ENCODE results near the gene PHAX.
"Not testable (repeated sequence)": the region's sequence is repeated elsewhere in the genome, so short reads cannot be mapped to it uniquely, and the experiment has no call there.

Gene PHAX

DNA sequence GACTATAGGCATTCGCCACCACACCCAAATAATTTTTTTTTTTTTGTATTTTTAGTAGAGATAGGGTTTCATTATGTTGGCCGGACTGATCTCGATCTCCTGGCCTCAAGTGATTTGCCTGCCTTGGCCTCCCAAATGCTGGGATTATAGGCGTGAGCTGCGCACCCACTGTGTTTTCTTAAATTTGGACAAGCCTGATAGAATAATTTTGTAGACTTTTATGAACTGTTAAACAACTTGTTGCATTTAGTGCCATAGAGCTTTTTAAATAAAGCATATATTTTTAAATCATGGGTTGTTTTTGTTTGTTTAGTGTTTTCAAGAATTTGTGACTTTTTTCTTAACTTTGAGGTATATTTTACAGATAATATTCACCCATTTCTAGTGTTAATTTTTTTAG is 4.8 kb downstream of the PHAX start:
- DNase-seq: no peak

DNA sequence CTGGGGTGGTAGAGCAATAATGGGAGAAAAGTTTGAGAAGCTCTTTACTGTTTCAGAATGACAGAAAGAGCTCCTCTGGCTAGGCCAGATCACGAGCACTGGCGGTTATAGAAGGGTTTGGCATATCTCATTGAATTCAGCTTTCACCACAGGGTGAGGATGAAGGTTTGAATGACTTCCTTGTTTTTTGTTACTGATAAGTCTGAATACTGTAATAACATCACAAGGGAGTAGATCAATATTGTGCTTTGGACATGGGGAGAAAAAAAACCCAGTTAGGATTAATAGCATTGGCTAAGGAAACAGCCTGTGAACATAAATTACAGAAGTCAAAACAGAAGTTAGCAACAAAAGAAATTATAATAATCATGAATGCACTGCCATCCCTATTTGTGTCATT is 9.4 kb downstream of the PHAX start:
- DNase-seq: no peak

DNA sequence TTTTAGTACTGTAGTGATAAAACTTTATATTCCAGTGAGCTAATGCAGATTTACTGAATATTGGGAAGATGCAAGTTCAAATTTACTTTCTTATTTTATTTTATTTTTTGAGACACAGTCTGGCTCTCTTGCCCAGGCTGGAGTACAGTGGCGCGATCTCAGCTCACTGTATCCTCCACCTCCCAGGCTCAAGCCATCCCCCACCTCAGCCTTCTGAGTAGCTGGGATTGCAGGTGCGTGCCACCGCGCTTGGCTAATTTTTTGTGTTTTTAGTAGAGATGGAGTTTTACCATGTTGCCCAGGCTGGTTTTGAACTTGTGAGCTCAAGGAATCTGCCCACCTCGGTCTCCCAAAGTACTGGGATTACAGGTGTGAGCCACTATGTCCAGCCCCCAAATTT is 9.9 kb downstream of the PHAX start:
- DNase-seq: no peak

DNA sequence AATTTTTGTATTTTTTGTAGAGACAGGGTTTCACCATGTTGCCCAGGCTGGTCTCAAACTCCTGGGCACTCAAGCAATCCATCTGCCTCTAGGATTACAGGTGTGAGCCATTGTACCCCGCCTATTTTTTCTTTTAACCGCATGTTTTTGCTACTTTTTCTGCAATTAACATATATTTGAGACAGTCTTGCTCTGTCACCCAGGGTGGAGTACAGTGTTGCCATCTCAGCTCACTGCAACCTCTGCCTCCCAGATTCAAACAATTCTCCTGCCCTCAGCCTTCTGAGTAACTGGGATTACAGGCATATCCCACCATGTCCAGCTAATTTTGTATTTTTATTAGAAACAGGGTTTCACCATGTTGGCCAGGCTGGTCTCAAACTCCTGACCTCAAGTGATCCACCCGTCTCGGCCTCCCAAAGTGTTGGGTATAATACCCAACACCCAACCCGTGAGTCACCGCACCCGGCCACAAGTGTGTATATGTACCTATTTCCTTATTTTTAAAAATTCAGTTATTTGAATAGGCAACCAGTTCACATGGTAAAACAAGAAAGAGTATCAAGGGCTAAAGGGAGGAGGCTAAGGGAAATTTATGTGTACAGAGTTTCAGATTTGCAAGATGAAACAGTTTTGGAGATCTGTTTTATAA is 13.3 kb downstream of the PHAX start:
- no peak for DNase-seq

DNA sequence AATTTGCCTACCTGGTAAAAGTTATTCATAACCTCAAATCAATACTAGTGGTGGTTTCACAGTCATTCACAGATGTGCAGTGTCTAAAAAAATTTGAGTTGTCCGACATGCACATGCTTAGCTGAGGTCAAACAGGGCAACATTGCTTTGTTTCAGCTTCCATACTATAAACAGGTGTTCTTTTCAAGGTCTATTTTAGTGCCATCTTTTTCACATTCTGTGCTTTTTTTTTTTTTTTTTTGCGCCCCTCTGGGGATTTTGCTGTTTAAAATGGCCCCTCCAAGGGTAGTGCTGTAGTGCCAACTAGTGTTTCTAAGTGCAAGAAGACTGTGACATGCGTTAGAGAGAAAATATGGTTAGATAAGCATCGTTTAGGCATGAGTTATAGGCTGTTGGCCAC is 14.5 kb downstream of the PHAX start:
- no peak for DNase-seq

DNA sequence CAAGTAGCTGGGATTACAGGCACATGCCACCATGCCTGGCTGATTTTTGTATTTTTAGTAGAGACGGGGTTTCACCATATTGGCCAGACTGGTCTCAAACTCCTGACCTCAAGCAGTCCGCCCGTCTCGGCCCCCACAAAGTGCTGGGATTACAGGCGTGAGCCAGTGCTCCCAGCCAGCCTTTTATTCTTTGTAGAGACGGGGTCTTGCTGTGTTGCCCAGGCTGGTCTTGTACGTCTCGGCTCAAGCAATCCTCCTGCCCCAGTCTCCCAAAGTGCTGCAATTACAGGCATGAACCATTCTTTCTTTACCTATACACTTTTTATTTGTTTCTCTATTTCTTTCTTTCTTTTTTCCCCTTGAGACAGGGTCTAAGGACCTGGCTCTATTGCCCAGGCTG is 16.9 kb downstream of the PHAX start:
- not testable (repeated sequence) for DNase-seq

DNA sequence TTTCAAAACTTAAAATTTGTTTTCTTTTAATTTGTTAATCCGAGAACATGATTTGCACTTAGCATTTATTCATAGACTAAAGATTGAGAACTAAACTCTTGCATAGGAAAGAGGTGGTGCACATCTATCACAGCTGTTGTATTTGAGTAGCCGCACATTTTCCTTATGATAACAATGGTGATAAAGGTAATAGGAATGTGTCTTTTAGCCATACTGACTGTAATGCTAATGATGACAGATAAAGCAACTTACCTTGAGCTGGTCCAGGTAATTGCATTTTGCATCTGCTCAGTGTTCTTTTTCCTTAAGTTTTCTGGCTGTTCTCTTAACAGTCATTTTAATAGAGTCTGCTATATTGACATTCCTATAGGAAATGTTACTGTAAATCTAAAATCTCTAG is 19.0 kb downstream of the PHAX start:
- no peak for DNase-seq

DNA sequence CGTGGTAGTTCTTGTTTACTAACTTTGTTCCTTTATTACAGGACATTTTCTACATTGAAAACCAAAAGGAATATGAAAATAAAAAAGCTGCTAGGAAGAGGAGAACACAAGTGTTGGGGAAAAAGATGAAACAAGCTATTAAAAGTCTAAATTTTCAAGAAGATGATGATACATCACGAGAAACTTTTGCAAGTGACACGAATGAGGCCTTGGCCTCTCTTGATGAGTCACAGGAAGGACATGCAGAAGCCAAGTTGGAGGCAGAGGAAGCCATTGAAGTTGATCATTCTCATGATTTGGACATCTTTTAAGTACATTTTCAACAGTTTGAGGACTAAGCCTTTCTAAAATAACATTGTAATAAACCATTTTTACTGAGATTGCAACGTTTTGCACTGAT is 23.8 kb downstream of the PHAX start:
- no peak for DNase-seq

DNA sequence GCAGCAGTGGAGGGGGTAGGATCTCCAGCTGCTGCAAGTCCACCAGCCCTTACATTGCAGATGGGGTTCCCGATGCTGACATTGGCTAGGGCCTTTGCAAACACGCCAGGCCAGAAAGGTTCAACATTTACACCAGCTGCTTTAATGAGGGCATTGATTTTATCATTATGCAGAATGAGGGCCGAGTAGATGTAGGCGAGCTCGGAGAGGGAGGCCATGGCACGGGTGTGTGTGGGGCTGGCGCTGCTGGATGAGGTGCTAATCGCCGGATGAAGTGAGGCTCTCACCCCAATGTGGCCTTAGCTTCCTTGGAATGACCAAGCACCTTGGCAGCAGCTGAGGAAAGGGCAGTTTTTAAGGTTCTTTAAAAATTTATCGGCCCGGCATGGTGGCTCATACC is 27.4 kb downstream of the PHAX start:
- no peak for DNase-seq

DNA sequence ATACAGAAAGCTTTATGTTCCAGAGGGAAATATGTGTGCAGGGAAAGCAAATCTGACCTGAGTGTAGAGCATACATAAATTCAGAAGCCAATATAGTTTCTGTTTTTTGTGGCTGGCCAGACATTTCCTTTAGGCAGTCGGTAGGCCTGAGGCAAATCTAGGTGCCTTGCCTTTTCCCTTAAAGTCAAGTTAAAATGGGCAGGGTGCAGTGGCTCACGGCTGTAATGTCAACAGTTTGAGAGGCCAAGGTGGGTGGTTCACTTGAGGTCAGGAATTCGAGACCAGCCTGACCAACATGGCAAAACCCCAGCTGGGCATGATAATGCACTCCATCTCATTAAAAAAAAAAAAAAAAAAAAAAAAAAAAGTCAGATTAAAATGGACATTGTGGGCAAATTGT is 31.2 kb downstream of the PHAX start:
- DNase-seq: no peak

DNA sequence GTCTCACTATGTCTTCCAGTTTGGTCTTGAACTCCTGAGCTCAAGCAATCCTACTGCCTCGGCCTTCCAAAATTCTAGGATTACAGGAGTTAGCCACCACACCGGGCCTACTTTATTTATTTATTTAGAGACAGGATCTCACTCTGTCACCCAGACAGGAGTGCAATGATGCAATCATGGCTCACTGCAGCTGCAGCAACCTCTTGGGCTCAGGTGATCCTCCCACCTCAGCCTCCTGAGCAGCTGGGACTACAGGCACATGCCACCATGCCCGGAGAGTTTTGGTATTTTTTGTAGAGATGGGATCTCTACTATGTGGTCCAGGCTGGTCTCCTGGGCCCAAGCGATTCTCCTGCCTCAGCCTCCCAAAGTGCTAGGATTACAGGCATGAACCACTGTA is 32.8 kb downstream of the PHAX start:
- no peak for DNase-seq

DNA sequence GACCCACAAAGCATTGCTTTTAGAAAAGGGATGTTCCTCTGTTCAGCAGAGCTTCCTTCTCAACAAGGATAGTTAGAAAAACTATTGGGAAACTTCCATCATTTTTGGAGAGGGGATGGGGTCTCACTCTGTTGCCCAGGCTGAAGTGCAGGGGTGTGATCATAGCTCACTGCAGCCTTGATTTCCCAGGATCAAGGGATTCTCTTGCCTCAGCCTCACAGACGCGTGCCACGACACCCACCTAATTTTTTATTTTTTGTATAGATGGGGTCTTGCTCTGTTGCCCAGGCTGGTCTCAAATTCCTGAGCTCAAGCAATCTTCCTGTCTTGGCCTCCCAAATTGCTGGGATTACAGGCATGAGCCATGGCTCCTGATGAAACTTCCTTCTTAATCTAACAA is 34.8 kb downstream of the PHAX start:
- DNase-seq: no peak

DNA sequence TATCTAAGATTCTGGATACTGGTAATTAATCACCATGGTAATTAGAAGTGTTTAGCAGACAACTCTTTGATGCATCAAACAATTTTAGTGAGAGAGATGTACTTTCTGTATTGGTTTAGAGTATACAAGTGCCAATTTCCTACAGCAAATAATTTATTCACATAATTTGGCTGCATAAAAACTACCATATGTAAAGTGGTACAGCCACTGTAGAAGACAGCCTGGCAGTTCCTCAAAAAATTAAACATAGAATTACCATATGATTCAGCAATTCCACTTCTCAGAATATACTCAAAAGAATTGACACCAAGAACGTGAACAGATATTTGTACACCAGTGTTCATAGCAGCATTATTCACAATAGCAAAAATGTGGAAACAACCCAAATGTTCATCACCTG is 36.2 kb downstream of the PHAX start:
- DNase-seq: no peak

DNA sequence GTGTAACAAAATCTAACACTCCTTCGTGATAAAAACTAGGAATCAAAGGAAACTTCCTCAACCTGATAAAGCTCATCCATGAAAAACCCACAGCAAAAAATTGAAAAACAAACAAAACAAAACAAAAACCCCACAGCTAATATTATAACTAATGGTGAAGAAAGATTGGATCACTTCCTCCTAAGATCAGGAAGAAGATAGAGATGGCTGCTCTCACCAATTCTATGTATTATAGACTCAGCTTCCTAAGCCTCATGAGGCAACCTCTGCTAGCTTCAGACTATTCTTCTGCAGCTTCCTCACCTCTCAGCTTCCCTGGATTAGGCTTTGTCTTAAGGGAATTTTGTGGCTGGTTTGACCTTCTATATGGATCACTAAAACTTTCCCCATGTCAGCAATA is 40.1 kb downstream of the PHAX start:
- no peak for DNase-seq

DNA sequence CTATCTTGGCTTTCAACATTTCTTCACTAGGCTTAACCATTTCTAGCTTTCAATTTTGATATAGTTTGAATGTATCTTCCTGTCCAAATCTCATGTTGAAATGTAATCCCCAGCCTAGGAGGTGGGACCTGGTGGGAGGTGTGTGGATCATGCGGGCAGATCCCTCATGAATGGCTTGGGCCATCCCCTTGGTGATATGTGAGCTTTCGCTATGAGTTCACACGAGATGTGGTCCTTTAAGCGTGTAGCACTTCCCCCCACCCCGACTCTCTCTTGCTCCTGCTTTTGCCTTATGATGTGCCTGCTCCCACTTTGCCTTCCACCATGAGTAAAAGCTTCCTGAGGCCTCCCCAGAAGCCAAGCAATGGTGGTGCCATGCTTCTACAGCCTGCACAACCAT is 40.6 kb downstream of the PHAX start:
- DNase-seq: no peak

DNA sequence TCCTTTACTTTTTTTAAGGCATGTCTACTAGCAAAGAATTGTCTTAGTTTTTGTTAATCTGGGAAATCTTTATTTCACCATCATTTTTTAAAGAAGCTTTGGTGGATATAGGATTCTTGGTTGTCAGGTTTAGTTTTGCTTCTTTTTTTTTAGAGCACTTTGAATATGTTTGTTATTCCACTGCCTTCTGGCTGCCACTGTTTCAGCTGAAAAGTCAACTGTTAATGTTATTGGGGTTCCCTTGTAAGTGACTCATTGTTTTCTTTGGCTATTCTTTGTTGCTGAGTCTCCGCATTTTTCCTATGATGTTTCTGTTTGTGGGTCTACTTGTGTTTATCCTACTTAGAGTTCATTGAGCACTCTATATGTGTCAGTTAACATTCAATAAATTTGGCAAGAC is 44.4 kb downstream of the PHAX start:
- no peak for DNase-seq

DNA sequence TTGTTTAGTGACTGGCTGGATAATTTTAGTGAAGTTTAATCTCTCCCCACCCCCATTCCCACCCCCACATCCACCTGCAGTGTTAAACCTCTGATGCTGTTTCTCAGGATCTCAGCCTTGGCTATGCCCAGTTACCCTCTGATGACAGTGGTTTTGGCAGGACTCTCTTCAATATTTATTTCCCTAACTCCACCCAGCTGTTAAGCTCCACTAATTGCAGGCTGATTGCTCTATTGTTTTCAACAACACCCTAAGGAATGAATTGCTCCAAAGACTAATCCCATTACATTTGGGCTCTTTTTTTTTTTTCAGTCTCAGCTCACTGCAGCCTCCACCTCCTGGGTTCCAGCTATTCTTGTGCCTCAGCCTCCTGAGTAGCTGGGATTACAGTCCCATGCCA is 46.3 kb downstream of the PHAX start:
- no peak for DNase-seq

DNA sequence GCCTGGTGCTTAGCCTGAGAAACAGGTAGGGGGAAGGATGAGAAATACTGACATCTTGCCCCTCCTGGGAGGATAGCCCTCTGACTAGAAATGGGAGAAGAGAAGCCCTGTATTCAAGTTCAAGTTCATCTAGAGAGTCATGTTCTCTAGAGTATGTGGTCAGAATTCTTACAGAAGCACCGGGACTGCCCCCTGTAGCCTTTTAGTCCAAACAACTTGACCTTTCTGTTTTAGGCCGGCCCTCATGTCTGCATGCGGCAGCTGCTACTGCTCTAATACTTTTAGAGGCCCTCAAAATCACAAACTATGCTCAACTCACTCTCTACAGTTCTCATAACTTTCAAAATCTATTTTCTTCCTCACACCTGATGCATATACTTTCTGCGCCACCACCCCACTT is 47.7 kb downstream of the PHAX start:
- DNase-seq: no peak

DNA sequence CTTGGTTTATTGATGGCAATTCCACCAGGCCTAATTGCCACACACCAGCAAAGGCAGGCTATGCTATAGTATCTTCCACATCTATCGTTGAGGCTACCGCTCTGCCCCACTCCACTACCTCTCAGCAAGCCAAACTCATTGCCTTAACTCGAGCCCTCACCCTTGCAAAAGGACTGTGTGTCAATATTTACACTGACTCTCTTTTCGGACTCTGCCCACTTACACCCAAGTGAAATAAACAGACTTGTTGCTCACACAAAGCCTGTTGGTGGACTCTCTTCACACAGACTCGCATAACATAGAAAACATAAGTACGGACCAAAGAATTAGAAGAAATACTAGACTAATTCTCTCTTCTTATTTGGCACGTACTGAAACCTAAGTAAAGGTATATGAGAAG is 48.3 kb downstream of the PHAX start:
- DNase-seq: not testable (repeated sequence)

DNA sequence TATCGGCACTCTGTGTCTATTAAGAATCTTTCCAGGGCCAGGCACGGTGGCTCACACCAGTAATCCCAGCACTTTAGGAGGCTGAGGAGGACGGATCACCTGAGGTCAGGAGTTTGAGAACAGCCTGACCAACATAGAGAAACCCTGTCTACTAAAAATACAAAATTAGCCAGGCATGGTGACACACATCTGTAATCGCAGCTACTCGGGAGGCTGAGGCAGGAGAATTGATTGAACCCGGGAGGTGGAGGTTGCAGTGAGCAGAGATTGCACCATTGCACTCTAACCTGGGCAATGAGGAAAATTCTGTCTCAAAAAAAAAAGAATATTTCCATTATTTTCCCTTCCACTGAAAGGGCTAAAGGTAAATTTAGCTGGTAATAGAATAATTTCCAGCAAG is 49.0 kb downstream of the PHAX start:
- not testable (repeated sequence) for DNase-seq

DNA sequence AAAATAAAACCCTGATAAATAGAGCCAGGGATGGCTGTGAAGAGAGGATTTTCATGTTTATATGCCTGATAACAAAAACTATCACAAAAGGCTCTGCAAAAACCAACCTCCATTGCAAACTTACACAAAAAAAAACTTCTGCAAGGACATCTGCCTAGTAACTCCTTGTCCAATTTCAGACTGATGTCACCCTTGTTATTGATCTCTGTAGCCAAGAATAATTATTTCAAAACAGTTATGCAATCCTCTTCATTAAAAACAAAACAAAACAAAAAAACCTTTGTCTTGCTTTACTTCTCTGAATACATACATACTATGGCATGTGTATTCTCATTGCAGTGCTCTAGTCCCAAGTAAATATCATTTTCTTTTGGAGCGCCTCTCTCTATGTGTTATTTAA is 49.7 kb downstream of the PHAX start:
- DNase-seq: no peak

DNA sequence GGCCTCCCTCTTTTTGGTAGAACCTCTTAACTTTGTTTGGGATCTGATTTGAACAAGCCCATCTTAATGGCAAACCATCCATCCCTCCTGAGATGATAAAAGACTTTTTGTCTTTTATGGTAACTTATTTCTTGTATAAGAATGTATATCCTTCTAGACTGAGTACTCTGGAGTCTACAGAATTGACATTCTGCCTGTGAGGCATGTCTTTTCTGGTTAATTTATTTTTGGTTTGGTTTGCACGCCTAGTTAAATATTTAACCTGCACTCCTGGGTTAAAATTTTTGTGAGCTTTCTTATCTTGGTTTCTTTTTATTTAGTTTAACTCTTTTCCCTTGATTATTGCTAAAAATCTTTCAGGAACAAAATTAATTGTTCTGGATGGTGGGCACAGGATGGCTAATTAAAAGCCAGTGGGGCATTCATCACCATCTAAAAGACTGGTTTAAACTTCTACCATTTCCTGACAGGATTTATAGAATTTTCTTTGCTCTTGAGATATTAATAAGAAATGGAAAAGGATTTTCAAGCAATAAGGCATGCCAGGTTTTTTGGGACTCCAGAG is 50.3 kb downstream of the PHAX start:
- DNase-seq: no peak

DNA sequence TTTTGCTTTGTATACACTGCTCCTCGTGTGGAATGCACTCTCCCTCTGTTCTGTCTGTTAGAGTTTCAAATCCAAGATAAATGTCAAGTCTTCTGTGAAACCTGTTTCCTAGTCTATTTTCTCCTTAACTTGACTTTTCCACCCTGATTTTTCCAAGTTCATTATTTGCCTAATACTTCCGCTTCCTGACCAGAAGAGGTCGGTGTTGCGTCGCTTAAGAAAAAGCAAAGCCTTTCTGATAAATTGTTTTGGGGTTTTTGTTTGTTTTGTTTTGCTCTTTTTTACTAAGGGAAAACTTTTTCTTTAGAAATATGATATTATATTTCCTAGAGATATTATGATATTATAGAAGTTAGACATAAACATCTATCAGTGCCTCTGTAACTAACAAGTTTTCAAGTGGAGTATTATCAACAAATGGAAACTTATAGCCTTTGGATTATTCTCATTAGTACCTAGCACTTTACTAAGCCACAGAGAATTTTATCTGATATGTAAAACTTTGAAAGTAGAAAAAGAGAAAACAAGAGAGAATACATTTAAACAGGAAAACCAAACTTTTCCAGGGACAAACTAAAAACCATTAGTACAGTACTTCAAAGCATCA is 55.8 kb downstream of the PHAX start:
- no peak for DNase-seq

DNA sequence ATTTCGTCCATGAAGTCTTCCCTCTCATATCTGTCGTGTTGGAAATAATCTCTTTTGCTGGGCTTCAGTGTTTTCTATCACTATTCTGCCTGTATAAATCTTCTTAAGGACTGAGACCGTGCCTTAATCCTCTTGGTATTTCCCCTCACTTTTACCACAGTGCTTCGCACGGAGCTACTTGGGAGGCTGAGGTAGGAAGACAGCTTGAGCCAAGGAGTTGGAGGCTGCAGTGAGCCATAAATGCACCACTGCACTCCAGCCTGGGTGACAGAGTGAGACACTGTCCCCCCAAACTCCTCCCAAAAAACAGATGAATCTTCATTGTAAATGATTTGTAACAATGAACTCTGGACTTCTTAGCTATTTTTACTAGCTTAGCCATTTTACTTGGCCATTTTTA is 57.8 kb downstream of the PHAX start:
- no peak for DNase-seq

Measured in activated CD4-positive, alpha-beta T cell treated with anti-CD3 and anti-CD28 coated beads, Interleukin-2, amount 50 U/mL, for 4 hours (primary cell).